B cell (primary cell): Measurements from ENCODE around the gene OR6J1. TPM values are rescaled to one million over a fixed set of nuclear protein-coding genes. Genes with fewer than 3 reads are reported as not detected.

Source experiments
- ATAC-seq: fragments of 200-7000 bp; cut with Tn5 transposase; one replicate; pipeline ENCODE4 v1.10.0; 2021; ENCODE audit warnings: low read depth, mild to moderate bottlenecking, moderate number of reproducible peaks, moderate library complexity
- CTCF ChIA-PET: fragments of 350-600 bp; sonication (Branson Sonifier 250); formaldehyde crosslinking; loops from one replicate; lab custom pipeline; 2021; ENCODE audit warnings: antibody characterized with exemption, inconsistent platforms; lab: Charles Lee
- POLR2A ChIA-PET: fragments of 350-600 bp; sonication (Branson Sonifier 250); formaldehyde crosslinking; loops from one replicate; lab custom pipeline; 2021; ENCODE audit warnings: antibody characterized with exemption; lab: Charles Lee
- DNase-seq: peaks from one replicate; pipeline ENCODE4 v3.0.0; 2013
- H2AFZ ChIP-seq: 2 replicates; pipeline ENCODE4 v1.6.1; 2012; ENCODE audit warnings: mild to moderate bottlenecking, low read depth, low read length; ENCODE audit not compliant: insufficient read depth, poor library complexity, severe bottlenecking
- H3K27ac ChIP-seq, 2 donors: 1 replicate in 1 of 2; 2 replicates in 1 of 2; pipeline ENCODE4 v1.5.1; 2012 to 2013; ENCODE audit warnings: low read length in 2 of 2, mild to moderate bottlenecking in 2 of 2, moderate library complexity in 1 of 2
- H3K27me3 ChIP-seq, 4 experiments: fragments of 200-600 bp in 1 of 4; sonication (generic) in 1 of 4; replicated peaks in 1 of 4; 1 replicate in 2 of 4; 2 replicates in 2 of 4; pipeline versions ENCODE4 v1.6.1 to v1.7.0; 2013 to 2016; ENCODE audit warnings: low read length in 3 of 4, mild to moderate bottlenecking in 2 of 4, mixed read lengths in 1 of 4, moderate library complexity in 1 of 4; ENCODE audit not compliant: insufficient read depth in 4 of 4, control insufficient read depth in 3 of 4; ENCODE audit errors: control extremely low read depth in 1 of 4
- H3K36me3 ChIP-seq, 2 experiments: replicated peaks in 1 of 2; 1 replicate in 1 of 2; 2 replicates in 1 of 2; pipeline versions ENCODE4 v1.6.1 to v1.7.1; 2013; ENCODE audit warnings: low read length in 1 of 2; ENCODE audit not compliant: insufficient read depth in 2 of 2, control insufficient read depth in 1 of 2; ENCODE audit errors: control extremely low read depth in 1 of 2, extremely low read depth in 1 of 2
- H3K4me1 ChIP-seq, 2 donors: fragments of 200-600 bp in 1 of 2; sonication (generic) in 1 of 2; 1 replicate in 1 of 2; 2 replicates in 1 of 2; pipeline versions ENCODE4 v1.5.1 to v1.6.1; 2013 to 2017; ENCODE audit warnings: low read length in 2 of 2; ENCODE audit not compliant: control insufficient read depth in 2 of 2, insufficient read depth in 2 of 2
- H3K4me2 ChIP-seq: replicated peaks from 2 replicates; pipeline ENCODE3; 2012; ENCODE audit warnings: mild to moderate bottlenecking, low read depth, low read length; ENCODE audit not compliant: poor library complexity, severe bottlenecking
- H3K4me3 ChIP-seq, 5 experiments: fragments of 200-600 bp in 1 of 5; sonication (generic) in 1 of 5; 1 replicate in 3 of 5; 2 replicates in 2 of 5; pipeline versions ENCODE4 v1.5.1 to v1.7.0; 2011 to 2016; ENCODE audit warnings: low read length in 4 of 5, mild to moderate bottlenecking in 4 of 5, low read depth in 2 of 5, control low read depth in 1 of 5, moderate library complexity in 1 of 5; ENCODE audit not compliant: insufficient read depth in 1 of 5; ENCODE audit errors: control extremely low read depth in 1 of 5, extremely low read depth in 1 of 5
- H3K79me2 ChIP-seq: fragments of 200-600 bp; sonication (generic); one replicate; pipeline ENCODE4 v1.6.0; 2016; ENCODE audit warnings: low read length; ENCODE audit not compliant: control insufficient read depth, insufficient read depth
- H3K9ac ChIP-seq: fragments of 200-600 bp; sonication (generic); 2 replicates; pipeline ENCODE4 v1.6.1; 2017; ENCODE audit warnings: mild to moderate bottlenecking, low read length, moderate library complexity
- H3K9me3 ChIP-seq, 3 donors: one replicate each; pipeline versions ENCODE4 v1.6.1 to v1.7.1; 2013; ENCODE audit warnings: low read length in 2 of 3; ENCODE audit not compliant: control insufficient read depth in 2 of 3, insufficient read depth in 1 of 3; ENCODE audit errors: control extremely low read depth in 1 of 3
- H4K20me1 ChIP-seq: 2 replicates; pipeline ENCODE4 v1.6.0; 2012; ENCODE audit warnings: mild to moderate bottlenecking, low read length; ENCODE audit not compliant: insufficient read depth, control insufficient read depth, poor library complexity, severe bottlenecking
- H3K27ac Mint-ChIP-seq: one replicate; pipeline ENCODE4 v1.8.0; 2021; ENCODE audit warnings: mixed read lengths
- H3K27me3 Mint-ChIP-seq: one replicate; pipeline ENCODE4 v1.8.0; 2021; ENCODE audit warnings: mixed read lengths
- H3K4me1 Mint-ChIP-seq: one replicate; pipeline ENCODE4 v1.8.0; 2021; ENCODE audit warnings: mixed read lengths
- H3K4me3 Mint-ChIP-seq: one replicate; pipeline ENCODE4 v1.8.0; 2021; ENCODE audit warnings: mixed read lengths
- H3K9me3 Mint-ChIP-seq: one replicate; pipeline ENCODE4 v1.8.0; 2022; ENCODE audit warnings: mixed read lengths; ENCODE audit not compliant: insufficient read depth
- CTCF ChIP-seq: fragments of 200-600 bp; IDR thresholded peaks from one replicate; pipeline ENCODE4 v1.8.0; 2022; ENCODE audit warnings: antibody characterized with exemption, mild to moderate bottlenecking
- EZH2 ChIP-seq: IDR thresholded peaks from 2 replicates; pipeline ENCODE4 v1.6.1; 2012; ENCODE audit warnings: borderline replicate concordance, low read depth, mild to moderate bottlenecking, moderate library complexity, low read length; ENCODE audit not compliant: insufficient read depth, poor library complexity, severe bottlenecking
- WGBS: methylation state at CpG from one replicate; pipeline ENCODE4 v1.1.5; 2013; ENCODE audit warnings: missing lambda C conversion rate; ENCODE audit not compliant: insufficient coverage; 5-methylcytosine and 5-hydroxymethylcytosine counted together
- intact Hi-C: fragments of 100-400 bp; cut with micrococcal nuclease; formaldehyde crosslinking; loops from one replicate; pipeline ENCODE4 v1.10.0; 2022
- polyA plus RNA-seq: library from polyadenylated mRNA; depleted of rRNA; stranded (reverse); fragments of >200 nt; gene quantifications from 2 replicates; pipeline ENCODE4 v1.2.3, GENCODE V29; 2012
- total RNA-seq, 2 donors: library from RNA; stranded (reverse); fragments of 120-200 nt in 1 of 2; gene quantifications; 1 replicate in 1 of 2; 2 replicates in 1 of 2; pipeline versions ENCODE4 v1.2.3 to v1.2.4, GENCODE V29; 2013 to 2022

The OR6J1 gene
- total and polyA plus RNA-seq, 2 donors (not counting 1 experiment from before 2014, with no cell fraction given): not detected

GRCh38 chr14:22656226-22656625 lies 12.1 kb upstream of the OR6J1 start:
- 100% methylated on average over 2 of the region's 2 CpGs for WGBS

More at GRCh38 chr14:22656226-22656625, 12.1 kb upstream of the OR6J1 start:
- no peaks in the 10 kb centered on the region for H3K36me3 ChIP-seq
- no peak overlapping the region for H2AFZ ChIP-seq
- no peaks in the 10 kb centered on the region for H3K27me3 ChIP-seq
- POLR2A ChIA-PET: no interaction called here
- intact Hi-C loops: no loop called here
- no peaks in the 10 kb centered on the region for H4K20me1 ChIP-seq
- CTCF ChIA-PET: interaction anchor here (0.7 to 6.4 kb wide), 3 partner anchors 85 to 197 kb away, joined by 3 to 74 read pairs (median 40); no protein-coding TSS in a partner anchor
- no peak overlapping the region for H3K4me3 Mint-ChIP-seq
- H3K27ac ChIP-seq: no peak overlapping the region
- DNase-seq (no peak), ATAC-seq (no peak)
- no peaks in the 10 kb centered on the region for H3K9me3 ChIP-seq
- no peak overlapping the region for H3K27ac Mint-ChIP-seq
- no peak overlapping the region for H3K9ac ChIP-seq
- H3K4me1 Mint-ChIP-seq: no peaks in the 10 kb centered on the region
- no peaks in the 10 kb centered on the region for H3K9me3 Mint-ChIP-seq
- TF ChIP-seq CTCF: no peak
- no peak for TF ChIP-seq EZH2
- no peaks in the 10 kb centered on the region for H3K4me1 ChIP-seq
- no peaks in the 10 kb centered on the region for H3K27me3 Mint-ChIP-seq
- no peak overlapping the region for H3K4me3 ChIP-seq
- H3K4me2 ChIP-seq: no peak overlapping the region
- no peaks in the 10 kb centered on the region for H3K79me2 ChIP-seq
